HTR-8/SVneo (cell line): ENCODE measurements around the gene PIRT.
A peak's percentile ranks its signal among the peaks of the same experiment; 100 is the strongest.
"Not testable (repeated sequence)": the region's sequence is repeated elsewhere in the genome, so short reads cannot be mapped to it uniquely, and the experiment has no call there.

Source experiments
- DNase-seq: peaks from one replicate; pipeline ENCODE4 v3.0.0; 2011; ENCODE audit warnings: low spot score, mixed read lengths; ENCODE audit not compliant: insufficient read length
- FAIRE-seq: peaks from 2 replicates; lab custom pipeline; 2011; peaks lifted over from hg19 to GRCh38; lab: Jason Lieb, UNC

Gene PIRT

GRCh38 chr17:10837921-10838320 lies at the start of gene PIRT:
PIRT (minus strand) TSS chr17:10838087; CDS start chr17:10825645, 12,442 bp downstream.
- FAIRE-seq (no peak), DNase-seq (no peak)

GRCh38 chr17:10881959-10882358 lies 44.1 kb upstream of the PIRT start:
- DNase-seq (no peak), FAIRE-seq (no peak)

GRCh38 chr17:10879190-10879836 lies 41.4 kb upstream of the PIRT start:
- no peak for FAIRE-seq
- no peak for DNase-seq

DNA sequence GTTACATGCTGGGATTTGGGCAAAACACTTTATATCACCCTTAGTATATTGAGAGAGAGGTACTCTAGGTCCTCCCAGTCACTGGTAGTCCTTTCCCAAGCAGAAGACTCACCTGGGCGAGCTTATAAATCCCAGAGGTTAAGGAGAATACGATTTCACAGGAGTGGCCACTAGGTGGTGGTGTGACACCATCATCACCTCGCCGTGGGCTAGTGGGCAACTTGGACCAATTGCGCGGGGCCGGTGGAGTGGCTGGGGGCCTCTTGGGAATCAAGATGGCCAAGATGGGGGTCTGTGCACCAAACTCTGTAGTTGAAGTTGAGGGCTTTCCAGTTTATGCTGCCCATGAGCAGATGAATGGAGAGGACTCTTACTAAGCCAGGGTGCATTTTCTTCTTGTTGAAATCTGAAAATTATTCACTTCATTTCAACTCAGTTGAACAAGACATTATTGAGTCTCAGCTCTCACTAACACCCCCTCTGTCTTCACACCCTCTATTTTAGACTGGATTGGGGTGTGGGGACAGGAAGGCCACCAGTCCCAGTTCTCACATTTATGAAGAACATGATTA lies 38.2 kb upstream of the PIRT start:
- FAIRE-seq (no peak), DNase-seq (peak; percentile 31)

DNA sequence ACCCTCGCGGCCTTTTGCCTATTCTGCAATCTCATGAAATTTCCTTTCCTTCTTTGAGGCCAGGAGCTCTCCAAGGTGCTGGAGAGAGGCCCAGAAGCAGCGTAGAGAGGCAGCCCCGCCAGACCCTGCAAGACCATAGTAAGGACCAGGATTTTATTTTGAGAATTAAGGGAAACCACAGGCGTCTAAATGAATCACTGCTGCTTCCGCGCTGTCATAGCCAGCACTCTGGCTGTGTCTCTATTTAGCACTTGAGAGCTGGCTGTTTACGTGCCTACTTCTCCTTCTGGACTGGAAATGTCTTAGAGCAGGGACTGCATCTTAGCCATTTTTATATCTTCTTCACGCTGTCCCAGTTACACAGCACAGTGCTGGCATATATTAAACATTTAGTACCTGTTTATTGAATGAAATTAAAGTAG lies 37.6 kb upstream of the PIRT start:
- DNase-seq: no peak
- FAIRE-seq: no peak

- FAIRE-seq (no peak), DNase-seq (no peak)
These were observed 34.0 kb upstream of the PIRT start for GRCh38 chr17:10871914-10872313.

GRCh38 chr17:10870336-10871050 lies 32.6 kb upstream of the PIRT start:
- no peak for FAIRE-seq
- DNase-seq: no peak

DNA sequence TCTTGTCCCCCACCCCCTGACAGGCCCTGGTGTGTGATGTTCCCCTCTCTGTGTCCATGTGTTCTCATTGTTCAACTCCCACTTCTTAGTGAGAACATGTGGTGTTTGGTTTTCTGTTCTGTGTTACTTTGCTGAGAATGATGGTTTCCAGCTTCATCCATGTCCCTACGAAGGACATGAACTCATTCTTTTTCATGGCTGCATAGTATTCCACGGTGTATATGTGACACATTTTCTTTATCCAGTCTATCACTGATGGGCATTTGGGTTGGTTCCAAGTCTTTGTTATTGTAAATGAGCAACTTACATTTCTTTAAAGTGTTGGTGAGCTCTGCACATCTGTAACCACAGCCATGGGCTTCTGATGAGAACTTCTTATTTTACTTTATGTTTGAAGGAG lies 30.9 kb upstream of the PIRT start:
- not testable (repeated sequence) for DNase-seq, FAIRE-seq

- DNase-seq (no peak), FAIRE-seq (no peak)
These were observed 21.2 kb upstream of the PIRT start for GRCh38 chr17:10859051-10859450.

GRCh38 chr17:10857976-10858375 lies 20.1 kb upstream of the PIRT start:
- DNase-seq: no peak
- no peak for FAIRE-seq

DNA sequence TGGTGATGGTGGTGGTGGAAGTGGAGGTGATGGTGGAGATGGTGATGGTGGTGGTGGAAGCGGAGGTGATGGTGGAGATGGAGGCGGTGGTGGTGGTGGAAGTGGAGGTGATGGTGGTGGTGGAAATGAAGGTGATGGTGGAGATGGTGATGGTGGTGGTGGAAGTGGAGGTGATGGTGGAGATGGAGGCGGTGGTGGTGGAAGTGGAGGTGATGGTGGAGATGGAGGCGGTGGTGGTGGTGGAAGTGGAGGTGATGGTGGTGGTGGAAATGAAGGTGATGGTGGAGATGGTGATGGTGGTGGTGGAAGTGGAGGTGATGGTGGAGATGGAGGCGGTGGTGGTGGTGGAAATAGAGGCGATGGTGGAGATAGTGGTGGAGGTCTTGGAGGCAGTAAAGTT lies 8.7 kb upstream of the PIRT start:
- FAIRE-seq: peak; percentile 48
- DNase-seq: not testable (repeated sequence)

DNA sequence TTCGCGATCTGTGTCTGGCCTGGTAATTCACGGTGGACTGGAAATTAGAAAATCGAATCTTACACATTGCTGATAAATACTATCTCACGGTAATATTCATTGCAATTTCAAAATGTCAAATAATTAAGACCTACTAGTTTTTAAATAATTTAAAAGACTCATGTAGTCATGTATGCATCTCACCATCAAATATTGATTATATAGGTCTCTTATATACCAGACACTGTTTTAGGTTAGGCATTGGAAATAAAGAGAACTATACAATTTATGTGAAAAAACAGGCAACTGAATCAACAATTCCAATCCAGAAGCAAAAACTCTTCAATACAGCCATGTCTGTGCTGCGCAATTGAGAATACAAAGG lies 7.5 kb upstream of the PIRT start:
- DNase-seq: no peak
- FAIRE-seq: no peak

GRCh38 chr17:10844621-10845387 lies 6.9 kb upstream of the PIRT start:
- peak; percentile 4 for FAIRE-seq
- DNase-seq: peak; percentile 63

- no peak for FAIRE-seq
These were observed 5.9 kb upstream of the PIRT start for GRCh38 chr17:10843811-10844210.

GRCh38 chr17:10842658-10843057 lies 4.8 kb upstream of the PIRT start:
- DNase-seq (no peak), FAIRE-seq (no peak)

More at GRCh38 chr17:10843811-10844210, 5.9 kb upstream of the PIRT start:
- no peak for DNase-seq

DNA sequence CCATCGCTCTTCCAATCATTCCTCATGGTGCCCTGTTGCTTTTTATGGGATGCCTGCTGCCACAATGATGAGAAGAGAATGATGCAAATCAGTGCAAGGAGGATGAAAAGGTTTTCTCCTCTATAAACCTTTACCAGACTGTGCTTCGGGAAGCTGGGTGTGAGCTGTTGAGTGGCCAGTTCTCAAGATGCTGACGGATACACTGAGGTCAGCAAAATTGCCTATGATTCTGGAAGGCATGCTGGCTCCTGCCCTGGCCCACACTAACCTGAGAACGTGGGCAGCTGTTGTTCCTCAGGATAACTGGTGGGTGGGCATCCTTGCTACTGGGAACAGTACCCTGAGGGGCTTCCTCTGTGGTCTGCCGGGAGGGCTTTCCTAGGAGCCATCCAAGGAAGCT lies 795 bp upstream of the PIRT start:
- DNase-seq: no peak
- FAIRE-seq: no peak

DNA sequence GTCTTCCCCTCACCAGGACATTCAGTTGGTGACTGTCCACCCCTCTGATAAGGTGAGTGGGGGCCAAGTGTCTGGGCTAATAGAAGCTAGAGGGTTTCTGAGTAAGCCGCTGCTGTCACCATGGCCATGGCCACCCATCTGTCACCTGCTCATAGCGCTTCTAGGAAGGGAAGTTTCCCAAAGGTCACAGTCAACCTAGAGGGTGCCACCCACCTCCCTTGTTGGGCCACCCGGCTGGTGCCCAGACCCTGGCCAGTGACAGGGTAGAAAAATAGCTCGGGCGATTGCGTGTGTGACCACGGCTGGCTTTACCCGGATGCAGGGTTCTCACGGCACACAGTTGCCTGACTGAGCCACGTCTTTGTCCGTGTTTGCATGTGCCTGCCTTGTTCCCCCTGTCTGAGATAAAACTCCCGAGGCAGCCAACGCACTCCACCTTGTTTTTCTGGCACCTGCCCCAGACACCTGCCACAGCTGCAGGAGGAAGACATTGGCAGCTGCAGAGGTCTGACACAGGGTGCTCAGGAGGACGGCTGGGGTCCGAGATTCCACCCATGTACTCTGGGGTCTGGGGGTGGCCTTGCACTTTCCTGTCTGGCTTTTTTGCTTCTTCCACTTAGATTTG lies 809 bp downstream of the PIRT start:
- DNase-seq (no peak), FAIRE-seq (no peak)

GRCh38 chr17:10836145-10836544 lies 1.7 kb downstream of the PIRT start:
- DNase-seq (no peak), FAIRE-seq (no peak)

DNA sequence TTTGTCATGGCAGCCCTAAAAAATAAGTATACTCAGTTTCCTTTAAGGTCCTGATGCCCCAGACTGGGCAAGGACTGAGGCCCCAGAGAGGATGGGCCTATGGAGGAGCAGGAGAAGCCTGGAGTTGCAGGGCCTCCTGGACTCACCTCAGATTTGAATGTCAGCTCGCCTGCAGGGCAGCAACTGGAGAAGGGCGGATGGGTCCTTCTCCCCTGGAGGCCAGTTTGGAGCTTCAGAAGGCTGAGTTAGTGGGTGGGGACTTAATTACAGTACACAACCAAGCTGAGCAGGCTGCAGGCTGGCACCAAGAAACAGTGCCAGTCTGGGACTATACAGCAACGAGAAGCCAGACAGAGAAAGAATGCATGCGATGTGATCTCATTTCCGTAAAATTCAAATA lies 6.2 kb downstream of the PIRT start:
- no peak for DNase-seq
- FAIRE-seq: no peak

GRCh38 chr17:10827898-10828552 lies 9.9 kb downstream of the PIRT start:
- no peak for FAIRE-seq

More at GRCh38 chr17:10827898-10828552, 9.9 kb downstream of the PIRT start:
- DNase-seq: no peak
